ENCODE data around the gene LPP. TPM values are rescaled to one million over a fixed set of nuclear protein-coding genes. Genes with fewer than 3 reads are reported as not detected.

LPP gene
- total RNA-seq, 1 donor from 2014 or later: 97.4 TPM

DNA sequence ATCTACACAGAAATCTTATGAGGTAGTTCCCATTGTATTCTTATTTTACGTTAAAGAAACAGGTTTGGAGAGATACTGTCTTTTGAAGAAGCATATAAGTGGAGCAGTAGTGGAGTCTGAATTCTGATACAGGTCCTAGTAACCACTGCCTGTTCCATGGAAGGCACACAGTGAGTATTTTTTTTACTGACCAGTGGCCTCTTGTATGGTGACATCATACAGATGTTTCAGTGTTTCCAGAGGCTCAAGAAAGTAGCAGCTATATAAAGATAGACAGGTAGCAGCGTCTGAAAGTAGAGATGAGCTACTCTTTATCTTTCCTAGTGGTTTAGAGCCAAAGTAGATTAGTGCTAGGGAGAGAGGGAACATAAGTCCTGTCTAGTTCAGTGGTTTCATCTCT is 173.5 kb downstream of the LPP start:
- TF ChIP-seq, protein P1, sequence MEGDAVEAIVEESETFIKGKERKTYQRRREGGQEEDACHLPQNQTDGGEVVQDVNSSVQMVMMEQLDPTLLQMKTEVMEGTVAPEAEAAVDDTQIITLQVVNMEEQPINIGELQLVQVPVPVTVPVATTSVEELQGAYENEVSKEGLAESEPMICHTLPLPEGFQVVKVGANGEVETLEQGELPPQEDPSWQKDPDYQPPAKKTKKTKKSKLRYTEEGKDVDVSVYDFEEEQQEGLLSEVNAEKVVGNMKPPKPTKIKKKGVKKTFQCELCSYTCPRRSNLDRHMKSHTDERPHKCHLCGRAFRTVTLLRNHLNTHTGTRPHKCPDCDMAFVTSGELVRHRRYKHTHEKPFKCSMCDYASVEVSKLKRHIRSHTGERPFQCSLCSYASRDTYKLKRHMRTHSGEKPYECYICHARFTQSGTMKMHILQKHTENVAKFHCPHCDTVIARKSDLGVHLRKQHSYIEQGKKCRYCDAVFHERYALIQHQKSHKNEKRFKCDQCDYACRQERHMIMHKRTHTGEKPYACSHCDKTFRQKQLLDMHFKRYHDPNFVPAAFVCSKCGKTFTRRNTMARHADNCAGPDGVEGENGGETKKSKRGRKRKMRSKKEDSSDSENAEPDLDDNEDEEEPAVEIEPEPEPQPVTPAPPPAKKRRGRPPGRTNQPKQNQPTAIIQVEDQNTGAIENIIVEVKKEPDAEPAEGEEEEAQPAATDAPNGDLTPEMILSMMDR (IDR thresholded peaks at IDR 0.05; ENCODE audit: borderline replicate concordance): no peak
- peak overlapping the region; percentile 3 for H3K4me3 ChIP-seq
- no peaks in the 10 kb centered on the region for H3K9me3 ChIP-seq (replicated peaks)
- no peaks in the 10 kb centered on the region for H3K27me3 ChIP-seq (ENCODE audit: low read depth)
- H3K27ac ChIP-seq (replicated peaks): peak overlapping the region; percentile 82
- peaks cover 49% of the 10 kb centered on the region for H3K4me1 ChIP-seq
- no peaks in the 10 kb centered on the region for H3K36me3 ChIP-seq
- intact Hi-C loops (cut with micrococcal nuclease): no loop called here
- no peak for DNase-seq

GRCh38 chr3:188330138-188330537 is 176.2 kb downstream of the LPP start:
- peak overlapping the region; percentile 10 for H3K27ac ChIP-seq (replicated peaks)
- TF ChIP-seq, protein P1 (IDR thresholded peaks at IDR 0.05; ENCODE audit: borderline replicate concordance): no peak
- DNase-seq: no peak
- intact Hi-C loops (cut with micrococcal nuclease): no loop called here
- no peaks in the 10 kb centered on the region for H3K36me3 ChIP-seq
- no peaks in the 10 kb centered on the region for H3K27me3 ChIP-seq (ENCODE audit: low read depth)
- peaks cover 60% of the 10 kb centered on the region for H3K4me1 ChIP-seq
- H3K4me3 ChIP-seq: no peak overlapping the region
- peaks cover 4% of the 10 kb centered on the region for H3K9me3 ChIP-seq (replicated peaks)

DNA sequence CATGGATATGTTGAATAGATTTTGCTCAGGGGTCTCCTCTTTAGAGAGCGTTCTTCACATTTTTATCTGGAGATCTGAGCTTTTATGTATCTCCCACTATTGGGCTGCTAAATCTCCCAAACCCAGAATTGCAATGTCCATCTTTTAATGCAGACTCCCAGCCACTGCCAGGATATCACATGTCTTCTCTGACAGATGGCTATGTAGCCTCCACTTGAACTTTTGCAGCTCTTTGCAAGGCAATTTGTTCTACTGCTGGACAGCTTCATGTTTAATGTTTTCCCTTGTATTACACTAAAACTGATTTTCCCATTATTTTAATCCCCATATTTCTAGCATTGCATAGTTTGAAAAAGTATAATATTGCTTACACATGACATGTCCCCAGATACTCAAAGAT is 177.2 kb downstream of the LPP start:
- Histone ChIP-seq H3K4me1 (peaks cover 50% of the 10 kb centered on the region), H3K9me3 (replicated peaks) (peaks cover 13% of the 10 kb centered on the region), H3K27me3 (ENCODE audit: low read depth) (no peaks in the 10 kb centered on the region), H3K36me3 (no peaks in the 10 kb centered on the region), H3K27ac (replicated peaks) (peak overlapping the region; percentile 10), H3K4me3 (no peak overlapping the region)
- intact Hi-C loops (cut with micrococcal nuclease): no loop called here
- TF ChIP-seq, protein P1 (IDR thresholded peaks at IDR 0.05; ENCODE audit: borderline replicate concordance): no peak
- DNase-seq: no peak

DNA sequence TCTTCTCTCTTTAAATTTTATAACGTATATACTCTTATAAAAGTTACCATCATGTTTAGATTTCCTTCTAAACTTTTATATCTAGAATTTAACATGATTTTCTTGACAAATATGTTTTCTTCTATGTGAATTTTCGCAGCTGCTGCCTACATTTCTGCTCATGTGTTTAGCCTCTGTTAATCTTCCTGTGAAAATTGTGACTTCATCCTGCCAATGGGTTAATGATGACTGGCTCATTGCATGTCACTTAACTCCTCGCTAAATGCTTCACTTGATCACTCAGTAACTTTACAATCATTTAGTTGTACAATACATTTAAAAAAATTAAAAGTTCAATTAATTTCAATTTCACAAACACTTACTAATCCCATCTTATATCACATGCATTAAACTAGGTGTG is 178.1 kb downstream of the LPP start:
- intact Hi-C loops (cut with micrococcal nuclease): no loop called here
- Histone ChIP-seq H3K4me3 (no peak overlapping the region), H3K27me3 (ENCODE audit: low read depth) (no peaks in the 10 kb centered on the region), H3K9me3 (replicated peaks) (peaks cover 13% of the 10 kb centered on the region), H3K4me1 (peaks cover 45% of the 10 kb centered on the region), H3K36me3 (no peaks in the 10 kb centered on the region), H3K27ac (replicated peaks) (no peak overlapping the region)
- TF ChIP-seq, protein P1 (IDR thresholded peaks at IDR 0.05; ENCODE audit: borderline replicate concordance): no peak
- DNase-seq: no peak

- intact Hi-C loops (cut with micrococcal nuclease): no loop called here
Observed at GRCh38 chr3:188335656-188336055, 181.7 kb downstream of the LPP start.

More at GRCh38 chr3:188335656-188336055, 181.7 kb downstream of the LPP start:
- TF ChIP-seq, protein P1 (IDR thresholded peaks at IDR 0.05; ENCODE audit: borderline replicate concordance): no peak
- H3K4me1 ChIP-seq: peaks cover 62% of the 10 kb centered on the region
- H3K4me3 ChIP-seq: no peak overlapping the region
- no peaks in the 10 kb centered on the region for H3K36me3 ChIP-seq
- peaks cover 13% of the 10 kb centered on the region for H3K9me3 ChIP-seq (replicated peaks)
- no peak overlapping the region for H3K27ac ChIP-seq (replicated peaks)
- DNase-seq: no peak
- no peaks in the 10 kb centered on the region for H3K27me3 ChIP-seq (ENCODE audit: low read depth)
